Measurements from ENCODE around the gene MOB1B. TPM values are rescaled to one million over a fixed set of nuclear protein-coding genes. Genes with fewer than 3 reads are reported as not detected.

The MOB1B gene
- total RNA-seq, 1 experiment from 2014 or later, result 21.0 TPM

- intact Hi-C loops (cut with micrococcal nuclease; ENCODE audit: unreplicated experiment), result no loop called here
- ChIA-PET POLR2A (ENCODE audit: low non-redundant PET) (no interaction called here), CTCF (no interaction called here)
- TF ChIP-seq EZH2 (IDR thresholded peaks at IDR 0.05; ENCODE audit: borderline replicate concordance, low read depth, low read length, poor library complexity, severe bottlenecking) (no peak), CTCF (conservative IDR thresholded peaks at IDR 0.05; ENCODE audit: low read depth, low read length) (no peak)
- H3K9me3 ChIP-seq (ENCODE audit: low read depth, low read length, poor library complexity, severe bottlenecking), result no peaks in the 10 kb centered on the region
- no peaks in the 10 kb centered on the region for H3K36me3 ChIP-seq (ENCODE audit: insufficient read depth, low read length, poor library complexity, severe bottlenecking)
- H3K27me3 ChIP-seq (replicated peaks; ENCODE audit: insufficient read depth, low read depth, low read length, poor library complexity), result no peaks in the 10 kb centered on the region
- H3K27ac ChIP-seq (ENCODE audit: low read depth, low read length, poor library complexity, severe bottlenecking), result no peak overlapping the region
- DNase-seq (ENCODE audit: low spot score), result no peak
- H3K4me1 ChIP-seq (ENCODE audit: insufficient read depth, low read length, poor library complexity, severe bottlenecking), result no peaks in the 10 kb centered on the region
- no peak overlapping the region for H3K4me3 ChIP-seq (ENCODE audit: low read depth, low read length, poor library complexity, severe bottlenecking)
- BruUV-seq (replicated peaks), result no TSS peak
Observed at GRCh38 chr4:70915036-70915815, 13.1 kb downstream of the MOB1B start.

- no peaks in the 10 kb centered on the region for H3K4me1 ChIP-seq (ENCODE audit: insufficient read depth, low read length, poor library complexity, severe bottlenecking)
- H3K36me3 ChIP-seq (ENCODE audit: insufficient read depth, low read length, poor library complexity, severe bottlenecking), result no peaks in the 10 kb centered on the region
- no peaks in the 10 kb centered on the region for H3K9me3 ChIP-seq (ENCODE audit: low read depth, low read length, poor library complexity, severe bottlenecking)
- ChIA-PET CTCF (no interaction called here), POLR2A (ENCODE audit: low non-redundant PET) (no interaction called here)
- H3K27ac ChIP-seq (ENCODE audit: low read depth, low read length, poor library complexity, severe bottlenecking), result no peak overlapping the region
- BruUV-seq (replicated peaks), result no TSS peak
- intact Hi-C loops (cut with micrococcal nuclease; ENCODE audit: unreplicated experiment), result no loop called here
- no peaks in the 10 kb centered on the region for H3K27me3 ChIP-seq (replicated peaks; ENCODE audit: insufficient read depth, low read depth, low read length, poor library complexity)
- no peak for TF ChIP-seq CTCF (conservative IDR thresholded peaks at IDR 0.05; ENCODE audit: low read depth, low read length)
- no peak for TF ChIP-seq EZH2 (IDR thresholded peaks at IDR 0.05; ENCODE audit: borderline replicate concordance, low read depth, low read length, poor library complexity, severe bottlenecking)
- DNase-seq (ENCODE audit: low spot score), result no peak
- no peak overlapping the region for H3K4me3 ChIP-seq (ENCODE audit: low read depth, low read length, poor library complexity, severe bottlenecking)
Observed at GRCh38 chr4:70915874-70916559, 13.8 kb downstream of the MOB1B start.

- no peak for DNase-seq (ENCODE audit: low spot score)
- no peak overlapping the region for H3K4me3 ChIP-seq (ENCODE audit: low read depth, low read length, poor library complexity, severe bottlenecking)
- no peaks in the 10 kb centered on the region for H3K9me3 ChIP-seq (ENCODE audit: low read depth, low read length, poor library complexity, severe bottlenecking)
- no peaks in the 10 kb centered on the region for H3K36me3 ChIP-seq (ENCODE audit: insufficient read depth, low read length, poor library complexity, severe bottlenecking)
- ChIA-PET CTCF (no interaction called here), POLR2A (ENCODE audit: low non-redundant PET) (no interaction called here)
- no peak for TF ChIP-seq CTCF (conservative IDR thresholded peaks at IDR 0.05; ENCODE audit: low read depth, low read length)
- no peak for TF ChIP-seq EZH2 (IDR thresholded peaks at IDR 0.05; ENCODE audit: borderline replicate concordance, low read depth, low read length, poor library complexity, severe bottlenecking)
- H3K27ac ChIP-seq (ENCODE audit: low read depth, low read length, poor library complexity, severe bottlenecking), result no peak overlapping the region
- intact Hi-C loops (cut with micrococcal nuclease; ENCODE audit: unreplicated experiment), result no loop called here
- H3K4me1 ChIP-seq (ENCODE audit: insufficient read depth, low read length, poor library complexity, severe bottlenecking), result no peaks in the 10 kb centered on the region
- BruUV-seq (replicated peaks), result no TSS peak
- no peaks in the 10 kb centered on the region for H3K27me3 ChIP-seq (replicated peaks; ENCODE audit: insufficient read depth, low read depth, low read length, poor library complexity)
Observed at GRCh38 chr4:70920592-70920991, 18.4 kb downstream of the MOB1B start.
